OCI-LY1 (cell line): ENCODE results near the gene UGGT1.

Experiments used
- H2AFZ ChIP-seq: fragments of 200-600 bp; sonication (generic), shearing (Covaris generic); 2 replicates; pipeline ENCODE4 v1.6.0; 2014; ENCODE audit warnings: antibody characterized with exemption, mild to moderate bottlenecking, low read length
- H3F3A ChIP-seq: fragments of 200-600 bp; sonication (generic), shearing (Covaris generic); 2 replicates; pipeline ENCODE4 v1.6.0; 2014; ENCODE audit warnings: mild to moderate bottlenecking, antibody characterized with exemption, low read length, moderate library complexity; ENCODE audit not compliant: insufficient read depth
- H3K27ac ChIP-seq: fragments of 200-600 bp; sonication (generic); 2 replicates; pipeline ENCODE4 v1.5.1; 2014; ENCODE audit warnings: low read length, mixed run types, mild to moderate bottlenecking, low read depth; ENCODE audit not compliant: poor library complexity, severe bottlenecking
- H3K27me3 ChIP-seq: fragments of 200-600 bp; sonication (generic); 2 replicates; pipeline ENCODE4 v1.6.0; 2014; ENCODE audit warnings: antibody characterized with exemption, mild to moderate bottlenecking, low read length, moderate library complexity; ENCODE audit not compliant: insufficient read depth
- H3K36me3 ChIP-seq: fragments of 200-600 bp; sonication (generic); 2 replicates; pipeline ENCODE4 v1.6.1; 2014; ENCODE audit warnings: mild to moderate bottlenecking, antibody characterized with exemption, low read length, moderate library complexity, mixed read lengths; ENCODE audit not compliant: insufficient read depth
- H3K4me1 ChIP-seq: fragments of 200-600 bp; sonication (generic); 2 replicates; pipeline ENCODE4 v1.5.1; 2014; ENCODE audit warnings: mild to moderate bottlenecking, low read length, moderate library complexity; ENCODE audit not compliant: insufficient read depth, severe bottlenecking
- H3K4me2 ChIP-seq: fragments of 200-600 bp; sonication (generic), shearing (Covaris generic); 2 replicates; pipeline ENCODE4 v1.6.1; 2014; ENCODE audit warnings: low read length
- H3K4me3 ChIP-seq: fragments of 200-600 bp; sonication (generic); 2 replicates; pipeline ENCODE4 v1.5.1; 2014; ENCODE audit warnings: low read length, low read depth, mild to moderate bottlenecking, mixed read lengths; ENCODE audit not compliant: poor library complexity, severe bottlenecking
- H3K79me2 ChIP-seq: fragments of 200-600 bp; shearing (Covaris generic); 2 replicates; pipeline ENCODE4 v1.6.1; 2016; ENCODE audit warnings: mixed run types, low read length, mixed read lengths; ENCODE audit not compliant: insufficient read depth
- H3K9ac ChIP-seq: fragments of 200-600 bp; sonication (generic), shearing (Covaris generic); 2 replicates; pipeline ENCODE4 v1.6.1; 2014; ENCODE audit warnings: mild to moderate bottlenecking, low read length, mixed read lengths
- H3K9me2 ChIP-seq: fragments of 200-600 bp; sonication (generic), shearing (Covaris generic); 2 replicates; pipeline ENCODE4 v1.6.1; 2014; ENCODE audit warnings: low read depth, mild to moderate bottlenecking, low read length, mixed read lengths
- H3K9me3 ChIP-seq: fragments of 200-600 bp; shearing (Covaris generic); 2 replicates; pipeline ENCODE4 v1.6.1; 2014; ENCODE audit warnings: low read length, mixed read lengths
- H4K20me1 ChIP-seq: fragments of 200-600 bp; sonication (generic), shearing (Covaris generic); 2 replicates; pipeline ENCODE4 v1.6.0; 2016; ENCODE audit warnings: mild to moderate bottlenecking, low read length; ENCODE audit not compliant: insufficient read depth
- EZH2 ChIP-seq: fragments of 200-600 bp; sonication (generic), shearing (Covaris generic); IDR thresholded peaks from 2 replicates; pipeline ENCODE4 v1.8.0; 2017; ENCODE audit warnings: borderline replicate concordance, mixed run types, mild to moderate bottlenecking, antibody characterized with exemption, low read length, moderate library complexity, mixed read lengths
- TF ChIP-seq, protein P1 (sequence below): fragments of 200-600 bp; sonication (generic), shearing (Covaris generic); IDR thresholded peaks from 2 replicates; pipeline ENCODE4 v1.5.1; 2017; ENCODE audit warnings: mild to moderate bottlenecking, antibody characterized with exemption, low read length, moderate library complexity, mixed read lengths

Gene UGGT1, protein sequence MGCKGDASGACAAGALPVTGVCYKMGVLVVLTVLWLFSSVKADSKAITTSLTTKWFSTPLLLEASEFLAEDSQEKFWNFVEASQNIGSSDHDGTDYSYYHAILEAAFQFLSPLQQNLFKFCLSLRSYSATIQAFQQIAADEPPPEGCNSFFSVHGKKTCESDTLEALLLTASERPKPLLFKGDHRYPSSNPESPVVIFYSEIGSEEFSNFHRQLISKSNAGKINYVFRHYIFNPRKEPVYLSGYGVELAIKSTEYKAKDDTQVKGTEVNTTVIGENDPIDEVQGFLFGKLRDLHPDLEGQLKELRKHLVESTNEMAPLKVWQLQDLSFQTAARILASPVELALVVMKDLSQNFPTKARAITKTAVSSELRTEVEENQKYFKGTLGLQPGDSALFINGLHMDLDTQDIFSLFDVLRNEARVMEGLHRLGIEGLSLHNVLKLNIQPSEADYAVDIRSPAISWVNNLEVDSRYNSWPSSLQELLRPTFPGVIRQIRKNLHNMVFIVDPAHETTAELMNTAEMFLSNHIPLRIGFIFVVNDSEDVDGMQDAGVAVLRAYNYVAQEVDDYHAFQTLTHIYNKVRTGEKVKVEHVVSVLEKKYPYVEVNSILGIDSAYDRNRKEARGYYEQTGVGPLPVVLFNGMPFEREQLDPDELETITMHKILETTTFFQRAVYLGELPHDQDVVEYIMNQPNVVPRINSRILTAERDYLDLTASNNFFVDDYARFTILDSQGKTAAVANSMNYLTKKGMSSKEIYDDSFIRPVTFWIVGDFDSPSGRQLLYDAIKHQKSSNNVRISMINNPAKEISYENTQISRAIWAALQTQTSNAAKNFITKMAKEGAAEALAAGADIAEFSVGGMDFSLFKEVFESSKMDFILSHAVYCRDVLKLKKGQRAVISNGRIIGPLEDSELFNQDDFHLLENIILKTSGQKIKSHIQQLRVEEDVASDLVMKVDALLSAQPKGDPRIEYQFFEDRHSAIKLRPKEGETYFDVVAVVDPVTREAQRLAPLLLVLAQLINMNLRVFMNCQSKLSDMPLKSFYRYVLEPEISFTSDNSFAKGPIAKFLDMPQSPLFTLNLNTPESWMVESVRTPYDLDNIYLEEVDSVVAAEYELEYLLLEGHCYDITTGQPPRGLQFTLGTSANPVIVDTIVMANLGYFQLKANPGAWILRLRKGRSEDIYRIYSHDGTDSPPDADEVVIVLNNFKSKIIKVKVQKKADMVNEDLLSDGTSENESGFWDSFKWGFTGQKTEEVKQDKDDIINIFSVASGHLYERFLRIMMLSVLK (N-terminal part only)

DNA sequence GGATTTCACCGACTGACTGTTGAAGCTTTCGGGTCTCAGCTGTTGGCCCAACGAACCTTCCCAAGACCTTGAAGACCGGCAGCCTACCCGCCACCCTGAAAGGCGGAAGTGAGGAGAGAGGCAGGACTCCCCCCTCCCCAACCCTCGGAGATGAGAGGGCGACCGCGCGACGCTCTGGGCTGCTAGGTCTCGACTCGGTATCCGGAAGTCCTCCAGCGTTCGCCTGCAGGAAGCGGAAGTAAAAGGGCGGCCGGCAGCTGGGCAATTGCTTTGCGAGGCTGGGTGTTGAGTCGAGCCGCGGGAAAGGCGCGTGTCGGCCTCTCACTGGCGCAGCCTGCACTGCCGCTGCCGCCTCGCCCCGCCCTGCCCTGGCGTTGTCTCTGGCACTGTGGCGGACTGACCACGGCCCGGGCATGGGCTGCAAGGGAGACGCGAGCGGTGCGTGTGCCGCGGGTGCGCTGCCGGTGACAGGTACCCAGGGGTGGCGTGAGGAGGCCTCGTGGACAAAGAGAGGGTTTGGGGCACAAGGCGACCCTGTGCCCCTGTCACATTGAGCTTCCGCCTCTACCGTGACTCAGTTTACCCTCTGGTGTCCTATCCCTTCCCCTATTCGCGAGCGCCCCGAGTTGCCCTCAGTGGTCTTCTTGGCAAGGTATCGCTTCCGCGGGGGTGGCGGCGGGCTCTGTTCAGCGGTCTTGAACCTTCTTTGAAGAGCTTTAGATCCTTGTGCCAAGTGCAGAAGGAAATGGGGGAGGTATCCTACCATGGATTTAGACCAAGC, at the start of gene UGGT1:
UGGT1 (plus strand) TSS at position 256 of the 781 bp plus-strand sequence; CDS start at position 414, 158 bp downstream.
- TF ChIP-seq, protein P1, sequence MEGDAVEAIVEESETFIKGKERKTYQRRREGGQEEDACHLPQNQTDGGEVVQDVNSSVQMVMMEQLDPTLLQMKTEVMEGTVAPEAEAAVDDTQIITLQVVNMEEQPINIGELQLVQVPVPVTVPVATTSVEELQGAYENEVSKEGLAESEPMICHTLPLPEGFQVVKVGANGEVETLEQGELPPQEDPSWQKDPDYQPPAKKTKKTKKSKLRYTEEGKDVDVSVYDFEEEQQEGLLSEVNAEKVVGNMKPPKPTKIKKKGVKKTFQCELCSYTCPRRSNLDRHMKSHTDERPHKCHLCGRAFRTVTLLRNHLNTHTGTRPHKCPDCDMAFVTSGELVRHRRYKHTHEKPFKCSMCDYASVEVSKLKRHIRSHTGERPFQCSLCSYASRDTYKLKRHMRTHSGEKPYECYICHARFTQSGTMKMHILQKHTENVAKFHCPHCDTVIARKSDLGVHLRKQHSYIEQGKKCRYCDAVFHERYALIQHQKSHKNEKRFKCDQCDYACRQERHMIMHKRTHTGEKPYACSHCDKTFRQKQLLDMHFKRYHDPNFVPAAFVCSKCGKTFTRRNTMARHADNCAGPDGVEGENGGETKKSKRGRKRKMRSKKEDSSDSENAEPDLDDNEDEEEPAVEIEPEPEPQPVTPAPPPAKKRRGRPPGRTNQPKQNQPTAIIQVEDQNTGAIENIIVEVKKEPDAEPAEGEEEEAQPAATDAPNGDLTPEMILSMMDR: no peak
- no peak for TF ChIP-seq EZH2
- Histone ChIP-seq H3K79me2 (peaks cover 42% of the 10 kb centered on the region), H3K9me3 (no peaks in the 10 kb centered on the region), H3F3A (peaks cover 3% of the 10 kb centered on the region; the same call in 1 of the 2 replicates), H3K27me3 (no peaks in the 10 kb centered on the region), H2AFZ (no peak within 1 kb of the TSS), H3K4me1 (peaks cover 42% of the 10 kb centered on the region), H3K4me2 (peak within 1 kb of the TSS; percentile 85), H3K4me3 (peak within 1 kb of the TSS; percentile 97), H3K9me2 (no peaks in the 10 kb centered on the region), H3K9ac (peak within 1 kb of the TSS; percentile 97), H3K36me3 (peaks cover 9% of the 10 kb centered on the region; the same call in 1 of the 2 replicates), H3K27ac (peak within 1 kb of the TSS; percentile 56), H4K20me1 (no peaks in the 10 kb centered on the region)

DNA sequence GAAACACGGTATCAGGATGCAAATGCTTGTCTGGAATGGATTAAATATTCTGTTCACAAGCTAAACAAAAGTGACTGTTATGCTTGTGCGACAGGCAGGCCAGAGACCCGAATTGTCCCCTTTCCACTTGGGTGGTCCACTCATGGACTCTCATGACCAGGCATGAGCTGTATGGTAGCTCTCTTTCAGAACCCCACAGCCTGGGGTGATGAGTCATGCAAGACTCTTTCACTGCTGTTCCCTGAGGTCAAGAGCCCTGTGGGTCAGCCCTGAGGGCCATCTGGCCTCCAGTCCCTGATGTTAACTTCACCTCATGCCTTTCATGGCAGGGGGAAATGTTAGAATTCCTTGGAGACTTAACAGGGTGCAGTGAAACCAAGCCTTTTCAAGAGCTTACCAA, 49.4 kb upstream of the UGGT1 start:
- Histone ChIP-seq H3K79me2 (no peaks in the 10 kb centered on the region), H3K27me3 (no peaks in the 10 kb centered on the region; the same call in 1 of the 2 replicates), H3K4me1 (no peaks in the 10 kb centered on the region), H2AFZ (no peak overlapping the region), H3K9me2 (no peaks in the 10 kb centered on the region), H4K20me1 (no peaks in the 10 kb centered on the region), H3K27ac (no peak overlapping the region), H3K9me3 (peaks cover 24% of the 10 kb centered on the region), H3K4me2 (no peak overlapping the region), H3K4me3 (no peak overlapping the region), H3K36me3 (no peaks in the 10 kb centered on the region; the same call in 1 of the 2 replicates), H3K9ac (no peak overlapping the region), H3F3A (no peaks in the 10 kb centered on the region)
- TF ChIP-seq EZH2: no peak
- TF ChIP-seq, protein P1: no peak
